CD14-positive monocyte (primary cell): ENCODE results near the gene OR10A4. TPM values are rescaled to one million over a fixed set of nuclear protein-coding genes. Genes with fewer than 3 reads are reported as not detected.

Experiments used
- polyA plus RNA-seq, 3 donors: library from polyadenylated mRNA; depleted of rRNA in 1 of 3; unstranded in 2 of 3; stranded (reverse) in 1 of 3; fragments of 300-500 nt in 2 of 3; fragments of >200 nt in 1 of 3; fragmentation: Illumina TruSeq in 2 of 3; gene quantifications; 1 replicate in 2 of 3; 2 replicates in 1 of 3; pipeline ENCODE4 v1.2.3, GENCODE V29; 2012 to 2021

The OR10A4 gene
- polyA plus RNA-seq, 3 donors, result not detected

Other genes starting within 250 kb of the OR10A4 start
- gene DCHS1, start 220.8 kb upstream of the OR10A4 start, polyA plus RNA-seq, result under 1 TPM; 0.01 to 0.88 (median 0.02) TPM
- 10 to 100 TPM in 2 of 3 donors, 1 to 10 TPM in 1; 8.0 to 14.0 (median 12.8) TPM for gene MRPL17, start 193.3 kb upstream of the OR10A4 start, polyA plus RNA-seq
- gene OR2AG2, start 104.6 kb upstream of the OR10A4 start, polyA plus RNA-seq, result not detected
- not detected for gene OR2AG1, start 93.6 kb upstream of the OR10A4 start, polyA plus RNA-seq
- not detected for gene OR6A2, start 76.9 kb upstream of the OR10A4 start, polyA plus RNA-seq
- gene OR10A5, start 30.9 kb upstream of the OR10A4 start, polyA plus RNA-seq, result not detected
- not detected for gene OR10A2, start 13.6 kb upstream of the OR10A4 start, polyA plus RNA-seq
- not detected for gene OR2D2, start 15.9 kb downstream of the OR10A4 start, polyA plus RNA-seq
- gene OR2D3, start 44.4 kb downstream of the OR10A4 start, polyA plus RNA-seq, result not detected
- gene ZNF215, start 49.8 kb downstream of the OR10A4 start, polyA plus RNA-seq, result under 1 TPM in 1 of 3 donors, not detected in 2; 0.08 TPM
- gene ZNF214, start 143.7 kb downstream of the OR10A4 start, polyA plus RNA-seq, result not detected
- gene NLRP14, start 143.9 kb downstream of the OR10A4 start, polyA plus RNA-seq, result not detected
- not detected for gene RBMXL2, start 212.4 kb downstream of the OR10A4 start, polyA plus RNA-seq